HCT116 (cell line): ENCODE measurements around the gene TPBGL. TPM values are rescaled to one million over a fixed set of nuclear protein-coding genes. Genes with fewer than 3 reads are reported as not detected.

Source experiments
- ATAC-seq: fragments of 200-7000 bp; cut with Tn5 transposase; 2 replicates; pipeline ENCODE4 v1.9.1; 2020; ENCODE audit warnings: mild to moderate bottlenecking, moderate library complexity
- BruUV-seq: library from RNA; stranded (reverse); fragments of 400-500 nt; replicated peaks from 2 replicates; lab custom pipeline; 2021; lab: Mats Ljungman, UMichigan
- CTCF ChIA-PET: fragments of 300-600 bp; sonication (Branson Sonifier 250); formaldehyde crosslinking; loops from one replicate; lab custom pipeline; 2021; ENCODE audit warnings: antibody characterized with exemption; lab: Charles Lee
- POLR2A ChIA-PET: fragments of 300-600, 350-600 bp; sonication (Branson Sonifier 250); formaldehyde crosslinking; loops from one replicate; lab custom pipeline; 2021; ENCODE audit warnings: antibody characterized with exemption; lab: Charles Lee
- RAD21 ChIA-PET, 2 experiments: fragments of 300-600 bp; sonication (Branson Sonifier 250); formaldehyde crosslinking; loops; one replicate each; lab custom pipeline; 2023; ENCODE audit warnings: low total read pairs in 2 of 2; ENCODE audit not compliant: uncharacterized antibody in 2 of 2, unreplicated experiment in 2 of 2, low non-redundant PET in 1 of 2; lab: Charles Lee
- DNase-seq: peaks from one replicate; pipeline ENCODE4 v3.0.0-alpha.2; 2010; ENCODE audit warnings: low read depth, low spot score
- H2AFZ ChIP-seq: fragments of 200-600 bp; shearing (Covaris generic), sonication (generic); 2 replicates; pipeline ENCODE4 v1.6.1; 2017; ENCODE audit warnings: low read depth, mixed run types, mixed read lengths, antibody characterized with exemption, low read length; ENCODE audit not compliant: poor library complexity, severe bottlenecking
- H3K27ac ChIP-seq: 2 replicates; pipeline ENCODE4 v1.5.1; 2012; ENCODE audit warnings: low read depth, low read length
- H3K27me3 ChIP-seq: fragments of 200-600 bp; sonication (generic); 2 replicates; pipeline ENCODE4 v1.6.1; 2016; ENCODE audit warnings: mixed run types, low read length, mixed read lengths; ENCODE audit not compliant: insufficient read depth
- H3K36me3 ChIP-seq, 2 experiments: fragments of 200-500 bp in 1 of 2; fragments of 200-600 bp in 1 of 2; sonication (Bioruptor generic) in 1 of 2; sonication (generic) in 1 of 2; 2 replicates each; pipeline versions ENCODE4 v1.5.1 to v1.6.1; 2014 to 2016; ENCODE audit warnings: low read length in 2 of 2, inconsistent platforms in 1 of 2, mixed read lengths in 1 of 2, mixed run types in 1 of 2; ENCODE audit not compliant: insufficient read depth in 2 of 2, control insufficient read depth in 1 of 2
- H3K4me1 ChIP-seq, 2 experiments: fragments of 200-600 bp in 1 of 2; sonication (generic) in 1 of 2; 2 replicates each; pipeline versions ENCODE4 v1.5.1 to v1.6.1; 2012 to 2017; ENCODE audit warnings: low read length in 2 of 2, inconsistent platforms in 1 of 2, mild to moderate bottlenecking in 1 of 2, mixed read lengths in 1 of 2, mixed run types in 1 of 2, moderate library complexity in 1 of 2; ENCODE audit not compliant: insufficient read depth in 2 of 2, control insufficient read depth in 1 of 2
- H3K4me2 ChIP-seq: fragments of 200-600 bp; sonication (generic); 2 replicates; pipeline ENCODE4 v1.6.1; 2017; ENCODE audit warnings: mixed run types, low read length, mixed read lengths
- H3K4me3 ChIP-seq, 2 experiments: fragments of 200-600 bp in 1 of 2; sonication (generic) in 1 of 2; replicated peaks in 1 of 2; 2 replicates each; pipeline ENCODE4 v1.5.1; 2011 to 2016; ENCODE audit warnings: low read length in 2 of 2, control low read depth in 1 of 2, low read depth in 1 of 2, mild to moderate bottlenecking in 1 of 2, mixed read lengths in 1 of 2, mixed run types in 1 of 2
- H3K79me2 ChIP-seq: fragments of 200-600 bp; sonication (generic); 2 replicates; pipeline ENCODE4 v1.6.1; 2017; ENCODE audit warnings: mild to moderate bottlenecking, mixed run types, low read length, moderate library complexity, mixed read lengths; ENCODE audit not compliant: insufficient read depth
- H3K9ac ChIP-seq: fragments of 200-600 bp; sonication (generic); 2 replicates; pipeline ENCODE4 v1.6.1; 2016; ENCODE audit warnings: low read length, mixed read lengths
- H3K9me2 ChIP-seq: fragments of 200-600 bp; sonication (generic), shearing (Covaris generic); 2 replicates; pipeline ENCODE4 v1.6.1; 2017; ENCODE audit warnings: mixed run types, mild to moderate bottlenecking, moderate library complexity; ENCODE audit not compliant: insufficient read depth
- H3K9me3 ChIP-seq, 2 experiments: fragments of 200-500 bp in 1 of 2; fragments of 200-600 bp in 1 of 2; sonication (Bioruptor generic) in 1 of 2; sonication (generic) in 1 of 2; 2 replicates each; pipeline ENCODE4 v1.6.1; 2014 to 2017; ENCODE audit warnings: low read length in 2 of 2, mixed read lengths in 2 of 2, inconsistent platforms in 1 of 2, low read depth in 1 of 2, mild to moderate bottlenecking in 1 of 2, mixed run types in 1 of 2, moderate library complexity in 1 of 2; ENCODE audit not compliant: control insufficient read depth in 1 of 2, insufficient read depth in 1 of 2
- H4K20me1 ChIP-seq: fragments of 200-600 bp; sonication (generic), shearing (Covaris generic); 2 replicates; pipeline ENCODE4 v1.6.1; 2017; ENCODE audit warnings: mixed run types, mild to moderate bottlenecking, moderate library complexity; ENCODE audit not compliant: insufficient read depth
- ATF3 ChIP-seq: IDR thresholded peaks from 2 replicates; pipeline ENCODE4 v1.6.1; 2012
- CBX3 ChIP-seq: IDR thresholded peaks from 2 replicates; pipeline ENCODE4 v1.6.1; 2012; ENCODE audit warnings: low read depth
- CEBPB ChIP-seq: IDR thresholded peaks from 2 replicates; pipeline ENCODE4 v1.6.1; 2012; ENCODE audit warnings: low read depth
- CTCF ChIP-seq, 3 experiments: fragments of 200-600 bp in 1 of 3; sonication (generic) in 1 of 3; IDR thresholded peaks in 2 of 3; conservative IDR thresholded peaks in 1 of 3; 2 replicates each; pipeline ENCODE4 v1.5.1; 2012 to 2017; ENCODE audit warnings: low read depth in 2 of 3, low read length in 2 of 3, antibody characterized with exemption in 1 of 3, borderline replicate concordance in 1 of 3, control low read depth in 1 of 3, mild to moderate bottlenecking in 1 of 3, mixed read lengths in 1 of 3, mixed run types in 1 of 3, moderate library complexity in 1 of 3; ENCODE audit not compliant: insufficient read depth in 1 of 3
- EGR1 ChIP-seq: IDR thresholded peaks from 2 replicates; pipeline ENCODE4 v1.6.1; 2012; ENCODE audit warnings: low read depth
- ELF1 ChIP-seq: IDR thresholded peaks from 2 replicates; pipeline ENCODE4 v1.6.1; 2012; ENCODE audit warnings: low read depth, borderline replicate concordance
- EZH2 ChIP-seq: fragments of 200-600 bp; sonication (generic); IDR thresholded peaks from 2 replicates; pipeline ENCODE4 v1.6.1; 2017; ENCODE audit warnings: antibody characterized with exemption, mixed run types
- EZH2phosphoT487 ChIP-seq: fragments of 200-600 bp; IDR thresholded peaks from 2 replicates; pipeline ENCODE4 v1.6.1; 2018; ENCODE audit warnings: antibody characterized with exemption, borderline replicate concordance
- FOSL1 ChIP-seq: IDR thresholded peaks from 2 replicates; pipeline ENCODE4 v1.6.1; 2012; ENCODE audit warnings: low read depth
- JUND ChIP-seq: IDR thresholded peaks from 2 replicates; pipeline ENCODE4 v1.6.1; 2012
- POLR2A ChIP-seq: IDR thresholded peaks from 2 replicates; pipeline ENCODE4 v1.7.0; 2011; ENCODE audit warnings: borderline replicate concordance; ENCODE audit not compliant: insufficient read depth, insufficient read length; ENCODE audit errors: extremely low read depth
- SIN3A ChIP-seq: IDR thresholded peaks from 2 replicates; pipeline ENCODE4 v1.6.1; 2012; ENCODE audit warnings: low read depth
- SP1 ChIP-seq: IDR thresholded peaks from 2 replicates; pipeline ENCODE4 v1.6.1; 2012; ENCODE audit warnings: low read depth
- YY1 ChIP-seq: IDR thresholded peaks from 2 replicates; pipeline ENCODE4 v1.6.1; 2011; ENCODE audit warnings: low read length, low read depth, moderate library complexity, mild to moderate bottlenecking; ENCODE audit not compliant: insufficient replicate concordance; ENCODE audit errors: extremely low read depth
- ZBTB33 ChIP-seq: IDR thresholded peaks from 2 replicates; pipeline ENCODE4 v1.6.1; 2011; ENCODE audit warnings: mild to moderate bottlenecking, low read length, moderate library complexity; ENCODE audit not compliant: insufficient replicate concordance; ENCODE audit errors: extremely low read depth
- ZNF274 ChIP-seq: fragments of 200-500 bp; sonication (Bioruptor generic); IDR thresholded peaks from 2 replicates; pipeline ENCODE4 v1.6.1; 2014; ENCODE audit warnings: mild to moderate bottlenecking, low read depth, low read length, inconsistent platforms
- intact Hi-C: fragments of 100-400 bp; cut with micrococcal nuclease; formaldehyde crosslinking; loops from 2 replicates; pipeline ENCODE4 v1.10.0; 2022
- total RNA-seq: library from RNA; stranded (reverse); gene quantifications from one replicate; pipeline ENCODE4 v1.2.1, GENCODE V29; 2021; ENCODE audit not compliant: unreplicated experiment
- TF ChIP-seq, protein P1 (sequence below): IDR thresholded peaks from 2 replicates; pipeline ENCODE4 v1.6.1; 2012

TPBGL gene
- total RNA-seq, 1 experiment from 2014 or later: 0.12 TPM

GRCh38 chr11:75191330-75191717, 49.2 kb upstream of the TPBGL start:
- no peaks in the 10 kb centered on the region for H4K20me1 ChIP-seq
- no peaks in the 10 kb centered on the region for H3K36me3 ChIP-seq
- H3K4me2 ChIP-seq: no peak overlapping the region
- no peaks in the 10 kb centered on the region for H3K9me2 ChIP-seq
- no peak for ATAC-seq
- TF ChIP-seq CTCF (IDR thresholded peaks at IDR 0.05 in 2 of 3, conservative IDR thresholded peaks at IDR 0.05 in 1 of 3; ENCODE audit: borderline replicate concordance in 1 of 3, insufficient read depth in 1 of 3, low read depth in 2 of 3, low read length in 2 of 3) (no peak), ZBTB33 (no peak), EZH2 (no peak), YY1 (no peak), CBX3 (no peak), FOSL1 (no peak), ZNF274 (no peak), POLR2A (no peak), EZH2phosphoT487 (no peak), ELF1 (no peak), SIN3A (no peak), SP1 (no peak), CEBPB (no peak), JUND (no peak), ATF3 (no peak), EGR1 (no peak)
- TF ChIP-seq, protein P1, sequence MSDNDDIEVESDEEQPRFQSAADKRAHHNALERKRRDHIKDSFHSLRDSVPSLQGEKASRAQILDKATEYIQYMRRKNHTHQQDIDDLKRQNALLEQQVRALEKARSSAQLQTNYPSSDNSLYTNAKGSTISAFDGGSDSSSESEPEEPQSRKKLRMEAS: no peak
- TF ChIP-seq, all 23 proteins: peak for 0
- CTCF ChIA-PET: interaction anchor here (1.0 to 1.8 kb wide), 2 partner anchors 14 to 51 kb away, joined by 3 to 6 read pairs; no protein-coding TSS in a partner anchor
- Histone ChIP-seq H3K9ac (no peak overlapping the region), H3K27me3 (0 out of 2 replicates have a peak, but pooled peaks cover 3% of the 10 kb centered on the region), H3K4me1 (no peaks in the 10 kb centered on the region), H3K4me3 (no peak overlapping the region), H2AFZ (no peak overlapping the region), H3K27ac (no peak overlapping the region), H3K79me2 (no peaks in the 10 kb centered on the region), H3K9me3 (no peaks in the 10 kb centered on the region)
- intact Hi-C loops: no loop called here
- BruUV-seq: no TSS peak
- POLR2A ChIA-PET: no interaction called here
- DNase-seq: no peak
- RAD21 ChIA-PET: no interaction called here
